Fibroblast of villous mesenchyme (primary cell): ENCODE data around the gene FLT4. TPM values are rescaled to one million over a fixed set of nuclear protein-coding genes. Genes with fewer than 3 reads are reported as not detected.

Experiments used
- DNase-seq: peaks from one replicate; pipeline ENCODE4 v3.0.0-alpha.2; 2010; ENCODE audit warnings: low read depth
- H3K4me3 ChIP-seq: 2 replicates; pipeline ENCODE4 v1.5.1; 2011; ENCODE audit warnings: low read depth, mild to moderate bottlenecking, low read length
- CTCF ChIP-seq: IDR thresholded peaks from 2 replicates; pipeline ENCODE4 v1.5.1; 2012; ENCODE audit warnings: low read depth, mild to moderate bottlenecking, low read length; ENCODE audit not compliant: insufficient read depth
- total RNA-seq: library from RNA; depleted of rRNA; stranded (reverse); fragments of >200 nt; gene quantifications from 2 replicates; pipeline ENCODE4 v1.2.3, GENCODE V29; 2012

FLT4 gene
- total RNA-seq, 1 donor = 0.43 TPM

- no peak overlapping the region for H3K4me3 ChIP-seq
- no peak for TF ChIP-seq CTCF
- DNase-seq = no peak
These were observed 38.1 kb downstream of the FLT4 start for GRCh38 chr5:180611140-180611850.

- no peak for TF ChIP-seq CTCF
- DNase-seq = no peak
- H3K4me3 ChIP-seq = no peak overlapping the region
These were observed 39.4 kb downstream of the FLT4 start for GRCh38 chr5:180609817-180610550.

GRCh38 chr5:180609386-180609785, 40.0 kb downstream of the FLT4 start:
- TF ChIP-seq CTCF = no peak
- no peak for DNase-seq

GRCh38 chr5:180608572-180609310, 40.7 kb downstream of the FLT4 start:
- no peak overlapping the region for H3K4me3 ChIP-seq
- no peak for DNase-seq
- no peak for TF ChIP-seq CTCF

More at GRCh38 chr5:180609386-180609785, 40.0 kb downstream of the FLT4 start:
- no peak overlapping the region for H3K4me3 ChIP-seq

GRCh38 chr5:180607861-180608571, 41.4 kb downstream of the FLT4 start:
- peak; percentile 1 for DNase-seq
- TF ChIP-seq CTCF = no peak
- no peak overlapping the region for H3K4me3 ChIP-seq

- no peak overlapping the region for H3K4me3 ChIP-seq
- no peak for DNase-seq
- no peak for TF ChIP-seq CTCF
These were observed 43.1 kb downstream of the FLT4 start for GRCh38 chr5:180606215-180606785.
